HCT116 (cell line): Measurements from ENCODE around the gene NAT16. TPM values are rescaled to one million over a fixed set of nuclear protein-coding genes. Genes with fewer than 3 reads are reported as not detected.

Experiments
- ATAC-seq: fragments of 200-7000 bp; cut with Tn5 transposase; 2 replicates; pipeline ENCODE4 v1.9.1; 2020; ENCODE audit warnings: mild to moderate bottlenecking, moderate library complexity
- BruUV-seq: library from RNA; stranded (reverse); fragments of 400-500 nt; replicated peaks from 2 replicates; lab custom pipeline; 2021; lab: Mats Ljungman, UMichigan
- CTCF ChIA-PET: fragments of 300-600 bp; sonication (Branson Sonifier 250); formaldehyde crosslinking; loops from one replicate; lab custom pipeline; 2021; ENCODE audit warnings: antibody characterized with exemption; lab: Charles Lee
- POLR2A ChIA-PET: fragments of 300-600, 350-600 bp; sonication (Branson Sonifier 250); formaldehyde crosslinking; loops from one replicate; lab custom pipeline; 2021; ENCODE audit warnings: antibody characterized with exemption; lab: Charles Lee
- RAD21 ChIA-PET, 2 experiments: fragments of 300-600 bp; sonication (Branson Sonifier 250); formaldehyde crosslinking; loops; one replicate each; lab custom pipeline; 2023; ENCODE audit warnings: low total read pairs in 2 of 2; ENCODE audit not compliant: uncharacterized antibody in 2 of 2, unreplicated experiment in 2 of 2, low non-redundant PET in 1 of 2; lab: Charles Lee
- DNase-seq: peaks from one replicate; pipeline ENCODE4 v3.0.0-alpha.2; 2010; ENCODE audit warnings: low read depth, low spot score
- H2AFZ ChIP-seq: fragments of 200-600 bp; shearing (Covaris generic), sonication (generic); 2 replicates; pipeline ENCODE4 v1.6.1; 2017; ENCODE audit warnings: low read depth, mixed run types, mixed read lengths, antibody characterized with exemption, low read length; ENCODE audit not compliant: poor library complexity, severe bottlenecking
- H3K27ac ChIP-seq: 2 replicates; pipeline ENCODE4 v1.5.1; 2012; ENCODE audit warnings: low read depth, low read length
- H3K27me3 ChIP-seq: fragments of 200-600 bp; sonication (generic); 2 replicates; pipeline ENCODE4 v1.6.1; 2016; ENCODE audit warnings: mixed run types, low read length, mixed read lengths; ENCODE audit not compliant: insufficient read depth
- H3K36me3 ChIP-seq, 2 experiments: fragments of 200-500 bp in 1 of 2; fragments of 200-600 bp in 1 of 2; sonication (Bioruptor generic) in 1 of 2; sonication (generic) in 1 of 2; 2 replicates each; pipeline versions ENCODE4 v1.5.1 to v1.6.1; 2014 to 2016; ENCODE audit warnings: low read length in 2 of 2, inconsistent platforms in 1 of 2, mixed read lengths in 1 of 2, mixed run types in 1 of 2; ENCODE audit not compliant: insufficient read depth in 2 of 2, control insufficient read depth in 1 of 2
- H3K4me1 ChIP-seq, 2 experiments: fragments of 200-600 bp in 1 of 2; sonication (generic) in 1 of 2; 2 replicates each; pipeline versions ENCODE4 v1.5.1 to v1.6.1; 2012 to 2017; ENCODE audit warnings: low read length in 2 of 2, inconsistent platforms in 1 of 2, mild to moderate bottlenecking in 1 of 2, mixed read lengths in 1 of 2, mixed run types in 1 of 2, moderate library complexity in 1 of 2; ENCODE audit not compliant: insufficient read depth in 2 of 2, control insufficient read depth in 1 of 2
- H3K4me2 ChIP-seq: fragments of 200-600 bp; sonication (generic); 2 replicates; pipeline ENCODE4 v1.6.1; 2017; ENCODE audit warnings: mixed run types, low read length, mixed read lengths
- H3K4me3 ChIP-seq, 2 experiments: fragments of 200-600 bp in 1 of 2; sonication (generic) in 1 of 2; replicated peaks in 1 of 2; 2 replicates each; pipeline ENCODE4 v1.5.1; 2011 to 2016; ENCODE audit warnings: low read length in 2 of 2, control low read depth in 1 of 2, low read depth in 1 of 2, mild to moderate bottlenecking in 1 of 2, mixed read lengths in 1 of 2, mixed run types in 1 of 2
- H3K79me2 ChIP-seq: fragments of 200-600 bp; sonication (generic); 2 replicates; pipeline ENCODE4 v1.6.1; 2017; ENCODE audit warnings: mild to moderate bottlenecking, mixed run types, low read length, moderate library complexity, mixed read lengths; ENCODE audit not compliant: insufficient read depth
- H3K9ac ChIP-seq: fragments of 200-600 bp; sonication (generic); 2 replicates; pipeline ENCODE4 v1.6.1; 2016; ENCODE audit warnings: low read length, mixed read lengths
- H3K9me2 ChIP-seq: fragments of 200-600 bp; sonication (generic), shearing (Covaris generic); 2 replicates; pipeline ENCODE4 v1.6.1; 2017; ENCODE audit warnings: mixed run types, mild to moderate bottlenecking, moderate library complexity; ENCODE audit not compliant: insufficient read depth
- H3K9me3 ChIP-seq, 2 experiments: fragments of 200-500 bp in 1 of 2; fragments of 200-600 bp in 1 of 2; sonication (Bioruptor generic) in 1 of 2; sonication (generic) in 1 of 2; 2 replicates each; pipeline ENCODE4 v1.6.1; 2014 to 2017; ENCODE audit warnings: low read length in 2 of 2, mixed read lengths in 2 of 2, inconsistent platforms in 1 of 2, low read depth in 1 of 2, mild to moderate bottlenecking in 1 of 2, mixed run types in 1 of 2, moderate library complexity in 1 of 2; ENCODE audit not compliant: control insufficient read depth in 1 of 2, insufficient read depth in 1 of 2
- H4K20me1 ChIP-seq: fragments of 200-600 bp; sonication (generic), shearing (Covaris generic); 2 replicates; pipeline ENCODE4 v1.6.1; 2017; ENCODE audit warnings: mixed run types, mild to moderate bottlenecking, moderate library complexity; ENCODE audit not compliant: insufficient read depth
- CBX3 ChIP-seq: IDR thresholded peaks from 2 replicates; pipeline ENCODE4 v1.6.1; 2012; ENCODE audit warnings: low read depth
- EGR1 ChIP-seq: IDR thresholded peaks from 2 replicates; pipeline ENCODE4 v1.6.1; 2012; ENCODE audit warnings: low read depth
- EZH2phosphoT487 ChIP-seq: fragments of 200-600 bp; IDR thresholded peaks from 2 replicates; pipeline ENCODE4 v1.6.1; 2018; ENCODE audit warnings: antibody characterized with exemption, borderline replicate concordance
- JUND ChIP-seq: IDR thresholded peaks from 2 replicates; pipeline ENCODE4 v1.6.1; 2012
- POLR2AphosphoS5 ChIP-seq: IDR thresholded peaks from 2 replicates; pipeline ENCODE4 v1.6.1; 2011; ENCODE audit warnings: mild to moderate bottlenecking, low read depth, low read length, moderate library complexity
- TCF7L2 ChIP-seq: IDR thresholded peaks from 2 replicates; pipeline ENCODE4 v1.7.0; 2011; ENCODE audit warnings: borderline replicate concordance, inconsistent platforms; ENCODE audit not compliant: insufficient read depth, insufficient read length; ENCODE audit errors: extremely low read depth
- YY1 ChIP-seq: IDR thresholded peaks from 2 replicates; pipeline ENCODE4 v1.6.1; 2011; ENCODE audit warnings: low read length, low read depth, moderate library complexity, mild to moderate bottlenecking; ENCODE audit not compliant: insufficient replicate concordance; ENCODE audit errors: extremely low read depth
- ZFX ChIP-seq: fragments of 450-650 bp; IDR thresholded peaks from 2 replicates; pipeline ENCODE4 v1.6.1; 2017
- intact Hi-C: fragments of 100-400 bp; cut with micrococcal nuclease; formaldehyde crosslinking; loops from 2 replicates; pipeline ENCODE4 v1.10.0; 2022
- total RNA-seq: library from RNA; stranded (reverse); gene quantifications from one replicate; pipeline ENCODE4 v1.2.1, GENCODE V29; 2021; ENCODE audit not compliant: unreplicated experiment
- TF ChIP-seq, protein P1 (sequence below), 3 experiments: fragments of 200-600 bp in 1 of 3; sonication (generic) in 1 of 3; IDR thresholded peaks in 2 of 3; conservative IDR thresholded peaks in 1 of 3; 2 replicates each; pipeline ENCODE4 v1.5.1; 2012 to 2017; ENCODE audit warnings: low read depth in 2 of 3, low read length in 2 of 3, antibody characterized with exemption in 1 of 3, borderline replicate concordance in 1 of 3, control low read depth in 1 of 3, mild to moderate bottlenecking in 1 of 3, mixed read lengths in 1 of 3, mixed run types in 1 of 3, moderate library complexity in 1 of 3; ENCODE audit not compliant: insufficient read depth in 1 of 3
- TF ChIP-seq, protein P2 (sequence below): IDR thresholded peaks from 2 replicates; pipeline ENCODE4 v1.6.1; 2012; ENCODE audit warnings: low read depth

Gene NAT16
- total RNA-seq, 1 experiment from 2014 or later, result 2.0 TPM

DNA sequence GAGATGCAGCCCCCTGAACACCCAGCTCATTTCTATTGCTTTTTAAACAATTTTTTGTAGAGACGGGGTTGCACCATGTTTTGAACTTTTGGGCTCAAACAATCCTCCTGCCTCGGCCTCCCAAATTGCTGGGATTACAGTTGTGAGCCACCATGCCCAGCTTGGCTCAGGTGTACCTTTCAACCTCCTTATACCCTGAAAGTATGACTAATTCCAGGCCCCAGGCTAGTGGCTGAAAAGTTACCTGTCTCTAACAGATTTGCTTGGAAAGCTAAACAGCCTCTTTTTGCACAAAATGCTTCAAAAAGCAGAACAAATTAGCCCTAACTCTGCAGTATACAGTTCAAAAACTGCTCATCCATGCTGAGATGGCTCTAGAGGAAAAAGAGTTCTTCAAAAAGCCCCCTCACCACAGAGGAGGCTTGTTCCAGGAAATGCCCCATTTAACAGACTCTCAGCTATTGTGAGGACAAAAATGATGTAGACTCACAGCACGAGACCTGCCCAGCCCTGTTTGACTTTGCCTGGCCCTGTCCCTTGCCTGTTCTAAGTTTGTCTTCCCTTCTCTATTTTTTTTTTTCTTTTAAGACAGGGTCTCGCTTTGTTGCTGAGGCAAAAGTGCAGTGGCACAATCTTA lies 39.2 kb downstream of the NAT16 start:
- intact Hi-C loops, result no loop called here
- peak overlapping the region; percentile 79 for H2AFZ ChIP-seq
- CTCF ChIA-PET, result interaction anchor here (0.6 to 6.3 kb wide), 7 partner anchors 14 to 271 kb away, joined by 3 to 99 read pairs (median 4); partner anchors contain the start of gene SERPINE1
- RAD21 ChIA-PET, result no interaction called here
- no peaks in the 10 kb centered on the region for H3K27me3 ChIP-seq
- no peaks in the 10 kb centered on the region for H3K9me2 ChIP-seq
- no peaks in the 10 kb centered on the region for H3K9me3 ChIP-seq
- H3K4me3 ChIP-seq, result 0 out of 4 replicates have a peak overlapping the region, but pooled peaks of 1 of the 2 experiments have one; percentile 3
- H3K9ac ChIP-seq, result peak overlapping the region; percentile 39
- POLR2A ChIA-PET, result interaction anchor here (1.0 to 2.9 kb wide), 8 partner anchors 14 to 56 kb away, joined by 3 to 12 read pairs (median 5); partner anchors contain the start of genes SERPINE1, TRIM56 and VGF
- DNase-seq (no peak), ATAC-seq (no peak)
- H3K4me1 ChIP-seq, result peaks cover 34 to 70% of the 10 kb centered on the region in 2 experiments
- H3K27ac ChIP-seq, result peak overlapping the region; percentile 37; the same call in 1 of the 2 replicates
- H3K36me3 ChIP-seq, result no peaks in the 10 kb centered on the region
- peak overlapping the region; percentile 49 for H3K4me2 ChIP-seq
- no TSS peak for BruUV-seq
- H3K79me2 ChIP-seq, result no peaks in the 10 kb centered on the region
- H4K20me1 ChIP-seq, result no peaks in the 10 kb centered on the region
- TF ChIP-seq, protein P1, sequence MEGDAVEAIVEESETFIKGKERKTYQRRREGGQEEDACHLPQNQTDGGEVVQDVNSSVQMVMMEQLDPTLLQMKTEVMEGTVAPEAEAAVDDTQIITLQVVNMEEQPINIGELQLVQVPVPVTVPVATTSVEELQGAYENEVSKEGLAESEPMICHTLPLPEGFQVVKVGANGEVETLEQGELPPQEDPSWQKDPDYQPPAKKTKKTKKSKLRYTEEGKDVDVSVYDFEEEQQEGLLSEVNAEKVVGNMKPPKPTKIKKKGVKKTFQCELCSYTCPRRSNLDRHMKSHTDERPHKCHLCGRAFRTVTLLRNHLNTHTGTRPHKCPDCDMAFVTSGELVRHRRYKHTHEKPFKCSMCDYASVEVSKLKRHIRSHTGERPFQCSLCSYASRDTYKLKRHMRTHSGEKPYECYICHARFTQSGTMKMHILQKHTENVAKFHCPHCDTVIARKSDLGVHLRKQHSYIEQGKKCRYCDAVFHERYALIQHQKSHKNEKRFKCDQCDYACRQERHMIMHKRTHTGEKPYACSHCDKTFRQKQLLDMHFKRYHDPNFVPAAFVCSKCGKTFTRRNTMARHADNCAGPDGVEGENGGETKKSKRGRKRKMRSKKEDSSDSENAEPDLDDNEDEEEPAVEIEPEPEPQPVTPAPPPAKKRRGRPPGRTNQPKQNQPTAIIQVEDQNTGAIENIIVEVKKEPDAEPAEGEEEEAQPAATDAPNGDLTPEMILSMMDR (IDR thresholded peaks at IDR 0.05 in 2 of 3, conservative IDR thresholded peaks at IDR 0.05 in 1 of 3; ENCODE audit: borderline replicate concordance in 1 of 3, insufficient read depth in 1 of 3, low read depth in 2 of 3, low read length in 2 of 3), result no peak
- TF ChIP-seq ZFX, result no peak
- TF ChIP-seq EGR1, result no peak
- no peak for TF ChIP-seq TCF7L2
- no peak for TF ChIP-seq POLR2AphosphoS5
- TF ChIP-seq, protein P2, sequence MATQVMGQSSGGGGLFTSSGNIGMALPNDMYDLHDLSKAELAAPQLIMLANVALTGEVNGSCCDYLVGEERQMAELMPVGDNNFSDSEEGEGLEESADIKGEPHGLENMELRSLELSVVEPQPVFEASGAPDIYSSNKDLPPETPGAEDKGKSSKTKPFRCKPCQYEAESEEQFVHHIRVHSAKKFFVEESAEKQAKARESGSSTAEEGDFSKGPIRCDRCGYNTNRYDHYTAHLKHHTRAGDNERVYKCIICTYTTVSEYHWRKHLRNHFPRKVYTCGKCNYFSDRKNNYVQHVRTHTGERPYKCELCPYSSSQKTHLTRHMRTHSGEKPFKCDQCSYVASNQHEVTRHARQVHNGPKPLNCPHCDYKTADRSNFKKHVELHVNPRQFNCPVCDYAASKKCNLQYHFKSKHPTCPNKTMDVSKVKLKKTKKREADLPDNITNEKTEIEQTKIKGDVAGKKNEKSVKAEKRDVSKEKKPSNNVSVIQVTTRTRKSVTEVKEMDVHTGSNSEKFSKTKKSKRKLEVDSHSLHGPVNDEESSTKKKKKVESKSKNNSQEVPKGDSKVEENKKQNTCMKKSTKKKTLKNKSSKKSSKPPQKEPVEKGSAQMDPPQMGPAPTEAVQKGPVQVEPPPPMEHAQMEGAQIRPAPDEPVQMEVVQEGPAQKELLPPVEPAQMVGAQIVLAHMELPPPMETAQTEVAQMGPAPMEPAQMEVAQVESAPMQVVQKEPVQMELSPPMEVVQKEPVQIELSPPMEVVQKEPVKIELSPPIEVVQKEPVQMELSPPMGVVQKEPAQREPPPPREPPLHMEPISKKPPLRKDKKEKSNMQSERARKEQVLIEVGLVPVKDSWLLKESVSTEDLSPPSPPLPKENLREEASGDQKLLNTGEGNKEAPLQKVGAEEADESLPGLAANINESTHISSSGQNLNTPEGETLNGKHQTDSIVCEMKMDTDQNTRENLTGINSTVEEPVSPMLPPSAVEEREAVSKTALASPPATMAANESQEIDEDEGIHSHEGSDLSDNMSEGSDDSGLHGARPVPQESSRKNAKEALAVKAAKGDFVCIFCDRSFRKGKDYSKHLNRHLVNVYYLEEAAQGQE, result no peak
- TF ChIP-seq YY1, result no peak
- TF ChIP-seq JUND, result no peak
- no peak for TF ChIP-seq EZH2phosphoT487
- no peak for TF ChIP-seq CBX3
